Measurements from ENCODE around the gene CDH4. TPM values are rescaled to one million over a fixed set of nuclear protein-coding genes. Genes with fewer than 3 reads are reported as not detected.

The CDH4 gene
- total RNA-seq, 2 experiments from 2014 or later, result not detected

DNA sequence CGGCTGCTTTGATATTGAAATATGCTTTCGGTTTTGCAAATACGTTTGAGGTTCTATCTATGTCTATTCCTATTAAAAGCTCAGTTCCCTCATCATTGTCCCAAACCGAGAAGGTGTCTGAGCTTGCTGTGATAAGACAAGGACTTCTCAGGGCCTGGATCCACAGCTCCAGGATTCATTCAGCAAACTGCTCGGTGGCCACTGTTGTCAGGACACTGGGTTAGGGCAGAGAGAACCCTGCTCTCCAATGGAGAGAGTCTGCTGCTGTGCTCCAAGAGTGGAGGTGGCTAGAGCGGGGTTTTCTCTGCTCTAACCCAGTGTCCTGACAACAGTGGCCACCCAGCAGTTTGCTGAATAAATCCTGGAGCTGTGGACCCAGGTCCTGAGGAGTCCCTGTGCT lies 198.5 kb downstream of the CDH4 start:
- no TSS peak for BruUV-seq (replicated peaks)
- Histone ChIP-seq H2AFZ (ENCODE audit: low read length) (no peak overlapping the region), H3K36me3 (ENCODE audit: insufficient read depth, low read length) (no peaks in the 10 kb centered on the region), H3K4me1 (ENCODE audit: insufficient read depth, low read length, poor library complexity, severe bottlenecking) (no peaks in the 10 kb centered on the region), H4K20me1 (ENCODE audit: insufficient read depth, low read length) (no peaks in the 10 kb centered on the region), H3K4me3 (ENCODE audit: low read depth, low read length, poor library complexity, severe bottlenecking) (no peak overlapping the region), H3K9me2 (ENCODE audit: insufficient read depth, low read length) (no peaks in the 10 kb centered on the region), H3K4me2 (ENCODE audit: low read length) (no peak overlapping the region), H3K79me2 (ENCODE audit: insufficient read depth, low read depth, low read length) (no peaks in the 10 kb centered on the region), H3K9me3 (ENCODE audit: low read length) (no peaks in the 10 kb centered on the region), H3K27ac (ENCODE audit: low read depth, low read length, poor library complexity, severe bottlenecking) (no peak overlapping the region)
- POLR2A ChIA-PET, result no interaction called here
- no peak for DNase-seq (ENCODE audit: low spot score)
- CTCF ChIA-PET (ENCODE audit: unreplicated experiment), result no interaction called here
- TF ChIP-seq, protein P1, sequence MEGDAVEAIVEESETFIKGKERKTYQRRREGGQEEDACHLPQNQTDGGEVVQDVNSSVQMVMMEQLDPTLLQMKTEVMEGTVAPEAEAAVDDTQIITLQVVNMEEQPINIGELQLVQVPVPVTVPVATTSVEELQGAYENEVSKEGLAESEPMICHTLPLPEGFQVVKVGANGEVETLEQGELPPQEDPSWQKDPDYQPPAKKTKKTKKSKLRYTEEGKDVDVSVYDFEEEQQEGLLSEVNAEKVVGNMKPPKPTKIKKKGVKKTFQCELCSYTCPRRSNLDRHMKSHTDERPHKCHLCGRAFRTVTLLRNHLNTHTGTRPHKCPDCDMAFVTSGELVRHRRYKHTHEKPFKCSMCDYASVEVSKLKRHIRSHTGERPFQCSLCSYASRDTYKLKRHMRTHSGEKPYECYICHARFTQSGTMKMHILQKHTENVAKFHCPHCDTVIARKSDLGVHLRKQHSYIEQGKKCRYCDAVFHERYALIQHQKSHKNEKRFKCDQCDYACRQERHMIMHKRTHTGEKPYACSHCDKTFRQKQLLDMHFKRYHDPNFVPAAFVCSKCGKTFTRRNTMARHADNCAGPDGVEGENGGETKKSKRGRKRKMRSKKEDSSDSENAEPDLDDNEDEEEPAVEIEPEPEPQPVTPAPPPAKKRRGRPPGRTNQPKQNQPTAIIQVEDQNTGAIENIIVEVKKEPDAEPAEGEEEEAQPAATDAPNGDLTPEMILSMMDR (conservative IDR thresholded peaks at IDR 0.05; ENCODE audit: low read length), result no peak
- no peak for TF ChIP-seq EZH2phosphoT487 (IDR thresholded peaks at IDR 0.05; ENCODE audit: borderline replicate concordance, low read depth, low read length)
- intact Hi-C loops (cut with micrococcal nuclease; ENCODE audit: unreplicated experiment), result no loop called here

DNA sequence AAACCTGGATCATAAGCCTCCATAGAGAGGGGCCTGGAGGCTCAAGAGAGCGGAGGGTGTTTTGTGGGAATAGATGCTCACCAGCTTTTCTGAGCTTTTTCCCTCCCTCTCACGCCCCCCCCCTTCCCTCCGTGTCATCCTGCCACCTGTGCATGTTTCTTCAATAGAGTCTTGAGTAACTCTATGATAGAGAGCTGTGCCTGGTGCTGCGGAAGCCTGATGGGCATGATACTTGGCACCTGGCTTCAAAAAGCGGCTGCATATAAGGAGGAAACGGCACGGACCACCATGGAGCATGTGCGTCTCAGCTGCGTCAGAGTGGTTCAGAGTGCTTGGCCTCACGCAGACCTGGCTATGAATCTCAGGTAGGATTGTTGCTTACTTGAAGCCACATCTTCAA lies 198.9 kb downstream of the CDH4 start:
- POLR2A ChIA-PET, result no interaction called here
- Histone ChIP-seq H3K36me3 (ENCODE audit: insufficient read depth, low read length) (no peaks in the 10 kb centered on the region), H3K27ac (ENCODE audit: low read depth, low read length, poor library complexity, severe bottlenecking) (no peak overlapping the region), H3K4me1 (ENCODE audit: insufficient read depth, low read length, poor library complexity, severe bottlenecking) (no peaks in the 10 kb centered on the region), H4K20me1 (ENCODE audit: insufficient read depth, low read length) (no peaks in the 10 kb centered on the region), H3K9me3 (ENCODE audit: low read length) (no peaks in the 10 kb centered on the region), H3K9me2 (ENCODE audit: insufficient read depth, low read length) (no peaks in the 10 kb centered on the region), H3K4me2 (ENCODE audit: low read length) (no peak overlapping the region), H2AFZ (ENCODE audit: low read length) (no peak overlapping the region), H3K4me3 (ENCODE audit: low read depth, low read length, poor library complexity, severe bottlenecking) (no peak overlapping the region), H3K79me2 (ENCODE audit: insufficient read depth, low read depth, low read length) (no peaks in the 10 kb centered on the region)
- DNase-seq (ENCODE audit: low spot score), result no peak
- CTCF ChIA-PET (ENCODE audit: unreplicated experiment), result no interaction called here
- intact Hi-C loops (cut with micrococcal nuclease; ENCODE audit: unreplicated experiment), result no loop called here
- TF ChIP-seq, protein P1 (conservative IDR thresholded peaks at IDR 0.05; ENCODE audit: low read length), result no peak
- no peak for TF ChIP-seq EZH2phosphoT487 (IDR thresholded peaks at IDR 0.05; ENCODE audit: borderline replicate concordance, low read depth, low read length)
- no TSS peak for BruUV-seq (replicated peaks)

DNA sequence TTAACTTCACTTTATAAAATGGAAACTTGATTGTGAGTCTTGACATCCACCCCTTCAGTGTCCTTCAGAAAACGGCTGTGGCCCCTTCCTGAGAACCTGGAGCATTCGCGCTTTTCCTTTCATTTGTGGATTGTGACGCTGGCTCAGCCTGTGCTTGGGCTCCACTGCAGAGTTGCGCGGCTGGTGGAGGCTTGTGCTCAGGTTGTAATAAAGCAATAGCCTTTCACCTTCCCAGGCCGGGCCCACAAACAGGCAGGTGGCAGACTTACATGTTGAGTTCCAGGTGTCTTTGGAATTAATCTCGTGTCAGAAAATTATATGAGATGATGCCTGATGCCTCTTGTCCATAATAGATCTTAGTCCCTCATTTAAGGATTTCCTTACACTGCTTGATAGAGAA lies 199.9 kb downstream of the CDH4 start:
- Histone ChIP-seq H3K9me3 (ENCODE audit: low read length) (no peaks in the 10 kb centered on the region), H3K36me3 (ENCODE audit: insufficient read depth, low read length) (no peaks in the 10 kb centered on the region), H3K27ac (ENCODE audit: low read depth, low read length, poor library complexity, severe bottlenecking) (no peak overlapping the region), H3K9me2 (ENCODE audit: insufficient read depth, low read length) (no peaks in the 10 kb centered on the region), H3K79me2 (ENCODE audit: insufficient read depth, low read depth, low read length) (no peaks in the 10 kb centered on the region), H3K4me3 (ENCODE audit: low read depth, low read length, poor library complexity, severe bottlenecking) (no peak overlapping the region), H2AFZ (ENCODE audit: low read length) (no peak overlapping the region), H3K4me1 (ENCODE audit: insufficient read depth, low read length, poor library complexity, severe bottlenecking) (no peaks in the 10 kb centered on the region), H4K20me1 (ENCODE audit: insufficient read depth, low read length) (no peaks in the 10 kb centered on the region), H3K4me2 (ENCODE audit: low read length) (no peak overlapping the region)
- ChIA-PET CTCF (ENCODE audit: unreplicated experiment) (interaction anchor here (0.5 kb wide), 1 partner anchor 362 kb away, joined by 3 read pairs; no protein-coding TSS in a partner anchor), POLR2A (no interaction called here)
- TF ChIP-seq, protein P1 (conservative IDR thresholded peaks at IDR 0.05; ENCODE audit: low read length), result no peak
- TF ChIP-seq EZH2phosphoT487 (IDR thresholded peaks at IDR 0.05; ENCODE audit: borderline replicate concordance, low read depth, low read length), result no peak
- intact Hi-C loops (cut with micrococcal nuclease; ENCODE audit: unreplicated experiment), result no loop called here
- DNase-seq (ENCODE audit: low spot score), result no peak
- BruUV-seq (replicated peaks), result no TSS peak

All from OCI-LY7 (cell line).